Activated CD8-positive, alpha-beta memory T cell treated with anti-CD3 and anti-CD28 coated beads, Interleukin-2, amount 50 U/mL, for 1 hour (primary cell): Measurements from ENCODE around the gene ZC3H13.

Experiments
- DNase-seq: peaks from one replicate; pipeline ENCODE4 v3.0.0-alpha.2; 2020; ENCODE audit errors: extremely low read depth

ZC3H13 gene

DNA sequence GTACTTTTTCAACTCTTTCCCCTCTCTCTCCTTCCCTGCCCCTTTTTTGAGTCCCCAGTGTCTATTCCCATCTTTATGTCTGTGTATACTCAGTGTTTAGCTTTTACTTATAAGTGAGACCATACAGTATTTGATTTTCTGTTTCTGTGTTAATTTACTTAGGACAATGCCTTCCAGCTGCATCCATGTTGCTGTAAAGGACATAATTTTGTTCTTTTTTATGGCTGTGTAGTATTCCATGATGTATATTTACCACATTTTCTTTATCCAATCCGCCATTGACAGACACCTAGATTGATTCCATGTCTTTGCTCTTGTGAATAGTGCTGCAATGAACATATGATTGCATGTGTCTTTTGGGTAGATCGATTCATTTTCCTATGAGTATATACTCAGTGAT is 10.7 kb upstream of the ZC3H13 start:
- DNase-seq = no peak

DNA sequence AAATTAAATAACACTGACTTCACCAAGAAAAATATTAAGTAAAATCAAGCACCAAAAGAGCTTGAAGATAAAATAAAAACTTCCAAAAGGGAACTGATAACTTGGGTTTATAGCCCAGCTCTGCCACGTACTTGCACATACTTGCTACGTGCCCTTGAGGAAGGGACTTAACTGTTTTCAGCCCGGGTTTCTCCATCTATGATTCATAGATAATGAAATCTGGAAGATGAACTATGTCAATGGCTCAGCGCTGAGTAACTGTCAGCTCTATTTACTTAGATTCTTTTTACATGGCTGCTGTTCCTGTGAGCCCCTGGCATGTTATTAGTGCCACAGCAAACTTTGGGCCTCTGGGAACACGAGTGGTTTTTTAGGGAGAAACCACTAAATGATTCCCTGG is 9.6 kb upstream of the ZC3H13 start:
- DNase-seq = no peak

DNA sequence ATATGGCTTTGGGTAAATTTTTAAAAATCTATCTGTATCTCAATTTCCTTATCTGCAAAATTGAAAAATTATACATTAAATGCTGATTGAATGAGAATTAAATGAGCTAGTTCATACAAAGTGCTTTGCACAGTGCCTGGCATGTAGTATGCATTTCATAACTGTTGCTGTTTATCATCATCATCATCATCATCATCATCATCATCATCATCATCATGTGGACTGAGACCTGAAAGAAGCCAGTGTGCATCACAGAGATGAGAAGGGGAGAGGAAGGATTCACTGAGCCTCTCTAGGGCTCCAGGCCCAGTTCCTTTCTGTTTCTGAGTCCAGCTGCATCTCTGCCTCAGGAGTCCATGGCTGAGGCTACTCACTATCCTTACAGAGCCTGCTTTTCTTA is 6.9 kb upstream of the ZC3H13 start:
- no peak for DNase-seq

DNA sequence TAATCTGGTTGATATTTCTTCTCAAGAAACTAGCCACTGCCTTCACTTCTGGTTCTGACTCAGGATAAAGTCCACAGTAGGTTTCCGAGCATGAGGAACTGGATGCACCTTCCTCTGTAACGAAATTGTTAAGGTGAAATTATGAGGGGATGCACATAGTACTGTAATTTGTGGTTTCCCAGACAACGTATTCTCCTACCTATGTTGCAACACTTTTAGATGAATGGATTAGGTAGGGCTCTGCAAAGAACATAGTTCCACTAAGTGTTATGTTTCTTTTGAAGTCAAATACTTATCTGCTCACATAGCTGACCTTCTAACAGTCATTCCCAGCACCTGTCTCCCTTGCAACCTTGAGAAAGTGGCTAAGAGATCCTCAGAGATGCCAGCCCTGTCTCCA is 5.7 kb upstream of the ZC3H13 start:
- no peak for DNase-seq

DNA sequence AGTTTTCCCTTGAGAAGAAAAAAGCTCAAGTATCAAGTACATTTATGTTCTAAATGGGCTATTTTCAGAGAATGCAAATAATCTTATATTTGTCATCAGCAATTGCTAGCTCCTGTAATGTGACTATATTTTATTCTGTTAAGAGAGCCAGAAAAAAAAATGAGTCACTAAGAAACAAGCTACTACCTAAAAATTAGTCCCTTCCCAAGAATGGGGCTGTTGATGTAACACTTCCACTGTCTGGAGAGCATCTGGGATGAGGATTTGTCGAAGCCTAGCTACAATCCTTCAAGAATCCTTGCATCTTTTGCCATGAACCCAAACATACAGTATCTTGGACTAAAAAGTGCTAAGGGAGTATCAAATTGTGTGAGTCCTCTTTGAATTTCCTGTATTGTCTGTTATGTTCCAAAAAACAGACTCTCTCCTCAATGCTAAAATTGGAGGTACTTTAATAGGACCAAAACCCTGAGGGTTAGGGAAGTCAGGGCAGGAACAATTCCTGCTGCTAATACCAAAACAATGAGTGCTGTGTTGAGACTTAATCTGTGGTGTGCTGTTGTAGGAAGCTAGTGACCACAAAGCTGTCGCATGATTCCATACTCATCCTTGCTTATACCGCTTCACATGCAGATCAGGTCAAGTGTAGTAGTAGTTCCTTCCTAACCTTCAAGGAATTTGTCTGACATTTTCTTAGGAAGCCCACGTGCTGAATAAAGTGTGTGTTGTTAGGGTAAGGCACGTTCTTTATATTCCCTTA is 4.9 kb upstream of the ZC3H13 start:
- DNase-seq = no peak

GRCh38 chr13:46053162-46054012 is 841 bp upstream of the ZC3H13 start:
- no peak for DNase-seq

GRCh38 chr13:46051968-46052318 is 603 bp downstream of the ZC3H13 start:
- DNase-seq = no peak

DNA sequence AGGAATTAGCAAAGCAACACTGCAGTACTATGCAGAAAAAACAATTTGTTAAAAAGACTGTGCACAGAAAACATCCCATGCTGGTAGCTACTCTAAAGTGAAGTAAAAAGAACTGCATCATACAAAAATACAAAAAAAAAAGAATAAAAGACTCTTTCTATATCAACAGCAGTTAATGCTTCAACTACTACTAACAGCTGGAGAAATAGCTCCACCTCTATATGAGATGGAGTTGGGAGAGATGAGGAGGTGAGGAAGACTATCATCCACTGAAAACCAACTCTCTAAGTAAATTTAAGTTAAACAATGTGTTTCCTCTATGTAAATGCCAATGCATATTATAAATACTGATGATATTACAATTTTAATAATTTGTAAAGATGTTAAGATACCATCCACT is 1.8 kb downstream of the ZC3H13 start:
- DNase-seq = no peak

DNA sequence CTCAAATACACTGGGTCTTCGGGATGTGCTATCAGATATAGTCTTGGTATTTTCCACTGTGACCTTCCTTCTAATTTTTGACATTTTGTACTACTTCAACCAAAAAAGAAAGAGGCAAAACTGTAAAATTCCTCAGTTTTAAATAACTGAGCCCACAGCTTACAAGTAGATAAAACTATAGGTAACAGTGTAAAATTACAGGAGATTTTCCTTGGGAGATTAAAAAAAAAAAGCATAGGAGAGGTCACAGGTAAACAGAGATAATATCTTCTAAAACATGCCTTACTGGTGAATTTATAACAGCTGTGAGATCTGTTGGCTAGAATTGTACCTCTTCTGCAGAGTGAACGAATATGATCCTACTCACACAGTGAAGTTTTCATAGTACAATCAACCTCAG is 7.1 kb downstream of the ZC3H13 start:
- DNase-seq = no peak

DNA sequence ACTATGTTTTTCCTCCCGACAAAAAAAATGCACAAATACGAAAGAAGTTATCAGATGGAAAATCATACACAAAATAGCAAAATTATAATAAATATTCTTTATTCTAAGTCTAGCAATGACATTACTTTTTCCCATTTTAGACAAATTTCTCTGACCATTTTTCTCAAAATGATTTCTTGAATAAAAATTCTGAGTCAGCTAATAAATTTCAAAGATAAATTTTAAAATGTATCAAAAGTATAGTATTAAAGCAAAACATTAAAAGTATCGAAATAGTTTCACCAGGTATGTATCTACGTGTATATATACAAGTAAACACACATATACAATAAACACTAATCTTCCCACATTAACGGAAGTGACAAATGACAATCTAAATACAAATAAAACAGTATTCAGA is 8.9 kb downstream of the ZC3H13 start:
- no peak for DNase-seq

- DNase-seq = no peak
Measured at GRCh38 chr13:46041419-46041839, 11.1 kb downstream of the ZC3H13 start.

DNA sequence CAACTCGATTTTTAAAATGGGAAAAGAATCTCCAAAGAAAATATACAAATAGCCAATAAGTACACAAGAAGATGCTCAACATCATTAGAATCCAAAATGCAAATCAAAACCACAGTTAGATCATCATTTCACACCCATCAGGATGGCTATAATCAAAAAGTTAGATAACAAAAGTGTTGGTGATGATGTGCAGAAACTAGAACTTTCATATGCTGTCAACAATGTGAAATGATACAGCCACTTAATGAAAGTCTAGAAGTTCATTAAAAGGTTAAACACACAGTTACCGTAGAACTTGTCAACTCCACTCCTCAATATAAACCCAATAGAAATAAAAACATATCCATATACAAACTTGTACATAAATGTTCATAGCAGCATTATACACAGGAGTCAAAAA is 11.8 kb downstream of the ZC3H13 start:
- no peak for DNase-seq

DNA sequence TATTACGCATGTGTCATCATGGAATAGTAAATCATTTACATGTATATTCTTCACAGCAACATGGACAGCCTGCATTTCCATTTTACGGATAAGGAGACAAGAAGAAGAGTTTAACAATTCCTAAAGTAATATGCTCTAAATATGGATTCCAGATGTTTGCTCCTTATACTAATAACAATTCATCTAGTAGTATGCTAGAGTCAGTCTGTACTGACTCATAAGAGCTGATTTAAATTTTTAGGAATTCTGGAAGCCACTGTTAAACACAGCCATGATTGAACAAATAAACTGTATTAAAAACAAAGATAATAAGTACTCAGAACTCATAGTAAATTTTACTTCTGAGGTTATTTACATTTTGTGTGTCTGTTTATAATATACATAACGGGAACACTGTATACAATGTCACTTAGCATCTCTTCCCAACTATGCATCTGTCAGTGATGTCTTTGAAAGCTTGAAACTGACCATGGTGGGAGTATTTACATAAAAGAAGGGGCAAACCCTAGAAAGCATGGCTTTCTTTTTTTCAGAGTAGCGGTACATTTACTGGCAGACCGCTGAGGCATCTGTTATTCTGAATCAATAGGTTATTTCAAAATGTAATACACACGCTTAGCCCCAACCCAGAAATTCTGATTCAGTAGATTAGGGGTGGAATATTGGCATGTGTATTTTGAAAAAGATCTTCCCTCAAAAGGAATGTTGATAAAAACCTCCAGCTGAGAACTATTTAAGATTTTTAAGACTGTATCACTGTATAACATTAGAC is 12.9 kb downstream of the ZC3H13 start:
- DNase-seq = no peak

DNA sequence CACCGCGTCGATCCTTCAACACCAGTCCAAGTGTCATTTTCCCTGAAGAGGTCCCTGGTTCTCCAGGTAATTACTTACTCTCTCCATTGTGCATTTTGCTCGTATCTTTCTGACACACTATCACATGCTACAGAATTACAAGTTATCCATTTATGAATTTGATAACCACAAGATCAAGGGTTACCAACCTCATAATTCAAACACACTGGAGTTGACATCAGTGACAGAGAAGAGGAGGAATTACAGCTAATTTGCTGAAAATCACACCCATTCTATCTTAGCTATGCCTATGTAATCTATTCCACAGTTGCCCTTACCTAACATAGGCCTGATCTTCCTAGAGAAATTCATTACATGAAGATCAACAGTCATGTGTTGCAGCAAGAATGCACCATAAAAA is 14.2 kb downstream of the ZC3H13 start:
- no peak for DNase-seq

DNA sequence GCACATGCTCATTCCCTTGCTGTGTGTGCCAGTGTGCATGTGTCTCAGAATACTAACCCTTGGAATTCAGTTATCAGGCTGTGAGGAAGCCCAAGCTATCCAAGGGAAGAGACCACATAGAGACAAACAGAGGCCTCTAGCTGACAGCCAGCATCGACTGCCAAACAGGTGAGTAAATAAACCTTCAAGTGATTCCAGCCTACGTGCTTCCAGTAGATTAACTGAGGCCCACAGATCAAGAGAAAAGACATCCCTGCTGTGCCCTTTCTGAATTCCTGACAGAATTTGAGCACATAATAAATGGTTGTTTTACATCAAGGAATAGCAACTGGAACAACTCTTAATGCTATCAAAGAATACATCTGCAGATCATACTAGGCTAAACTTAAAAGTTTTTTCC is 17.5 kb downstream of the ZC3H13 start:
- no peak for DNase-seq

DNA sequence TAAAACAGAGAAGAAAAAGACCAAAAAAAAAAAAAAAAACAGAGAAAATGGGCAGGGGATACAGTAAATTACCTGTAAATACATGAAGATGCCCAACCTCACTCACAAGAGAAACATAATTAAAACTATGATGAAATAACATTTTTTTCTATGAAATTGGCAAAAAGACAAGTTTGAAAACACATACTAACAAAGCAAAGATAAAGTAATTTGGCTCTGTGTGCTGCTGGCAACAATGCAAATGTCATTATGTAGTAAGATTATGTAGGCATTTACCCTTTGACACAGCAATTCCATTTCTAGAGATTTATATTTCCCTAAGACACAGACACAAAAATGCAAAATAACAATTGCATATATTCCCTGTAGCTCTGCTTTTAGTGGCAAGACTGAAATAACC is 20.2 kb downstream of the ZC3H13 start:
- DNase-seq = no peak

DNA sequence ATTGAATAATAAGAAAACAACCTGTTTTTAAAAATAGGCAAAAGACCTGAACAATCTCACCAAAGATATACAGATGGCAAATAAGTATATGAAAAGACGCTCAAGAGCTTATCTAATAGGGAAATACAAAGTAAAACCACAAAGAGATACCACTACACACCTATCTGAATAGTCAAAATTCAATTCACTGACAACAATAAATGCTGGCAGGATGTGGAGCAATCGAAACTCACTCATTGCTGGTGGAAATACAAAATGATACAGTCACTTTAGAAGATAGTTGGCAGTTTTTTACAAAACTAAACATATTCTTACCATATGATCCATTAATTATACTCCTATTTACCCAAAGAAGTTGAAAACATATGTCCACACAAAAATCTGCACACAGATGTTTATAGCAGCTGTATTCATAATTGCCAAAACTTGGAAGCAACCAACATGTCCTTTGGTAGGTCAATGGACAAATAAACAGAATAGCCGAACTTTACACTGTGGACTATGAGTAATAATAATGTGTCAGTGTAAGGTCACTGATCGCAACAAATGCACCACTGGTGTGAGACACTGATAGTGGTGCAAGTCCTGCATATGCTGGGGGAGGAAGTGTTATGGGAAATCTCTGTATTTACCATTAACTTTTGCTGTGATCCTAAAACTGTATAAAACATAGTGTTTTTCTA is 20.8 kb downstream of the ZC3H13 start:
- no peak for DNase-seq

DNA sequence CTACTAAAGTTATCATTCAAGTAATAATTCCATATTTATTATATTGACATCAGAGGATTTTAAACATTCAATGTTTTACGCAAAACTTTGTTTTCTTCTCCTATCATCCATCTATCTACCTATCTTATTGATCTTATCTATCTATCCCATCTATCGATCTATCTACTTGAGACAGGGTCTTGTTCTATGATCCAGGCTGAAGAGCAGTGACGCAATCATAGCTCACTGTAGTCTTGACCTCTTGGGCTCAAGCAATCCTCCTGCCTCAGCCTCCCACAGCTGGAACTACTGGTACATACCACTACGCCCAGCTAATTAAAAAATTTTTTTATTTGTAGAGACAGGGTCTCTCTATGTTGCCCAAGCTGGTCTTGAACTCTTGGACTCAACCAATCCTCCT is 27.4 kb downstream of the ZC3H13 start:
- no peak for DNase-seq

- no peak for DNase-seq
Measured at GRCh38 chr13:46022481-46022880, 30.1 kb downstream of the ZC3H13 start.

- no peak for DNase-seq
Measured at GRCh38 chr13:46016216-46016615, 36.3 kb downstream of the ZC3H13 start.

- no peak for DNase-seq
Measured at GRCh38 chr13:46015366-46015765, 37.2 kb downstream of the ZC3H13 start.

- no peak for DNase-seq
Measured at GRCh38 chr13:46012404-46012803, 40.1 kb downstream of the ZC3H13 start.
